Parathyroid adenoma (tissue), 2 donors: Measurements from ENCODE around the gene TXNDC11.

ENCODE experiments used
- H2AFZ ChIP-seq: fragments of 300-600 bp; sonication (generic); one replicate; pipeline ENCODE4 v1.7.0; 2017; ENCODE audit warnings: antibody characterized with exemption, mild to moderate bottlenecking
- H3K27ac ChIP-seq: fragments of 300-600 bp; sonication (generic); one replicate; pipeline ENCODE4 v1.7.0; 2017
- H3K27me3 ChIP-seq: fragments of 300-600 bp; sonication (generic); one replicate; pipeline ENCODE4 v1.7.0; 2017; ENCODE audit warnings: low read length; ENCODE audit not compliant: control insufficient read depth, insufficient read depth
- H3K36me3 ChIP-seq: fragments of 300-600 bp; sonication (generic); one replicate; pipeline ENCODE4 v1.7.0; 2017; ENCODE audit warnings: low read length; ENCODE audit not compliant: control insufficient read depth, insufficient read depth
- H3K4me1 ChIP-seq: fragments of 300-600 bp; sonication (generic); one replicate; pipeline ENCODE4 v1.7.0; 2017; ENCODE audit warnings: control low read depth
- H3K4me2 ChIP-seq: fragments of 300-600 bp; sonication (generic); one replicate; pipeline ENCODE4 v1.7.0; 2017; ENCODE audit warnings: low read length
- H3K4me3 ChIP-seq: fragments of 300-600 bp; sonication (generic); one replicate; pipeline ENCODE4 v1.7.0; 2017; ENCODE audit warnings: low read depth, low read length
- H3K79me2 ChIP-seq: fragments of 300-600 bp; sonication (generic); one replicate; pipeline ENCODE4 v1.7.0; 2017; ENCODE audit warnings: control low read depth
- H3K9ac ChIP-seq: fragments of 300-600 bp; sonication (generic); one replicate; pipeline ENCODE4 v1.7.0; 2017; ENCODE audit warnings: mild to moderate bottlenecking
- H3K9me3 ChIP-seq: fragments of 300-600 bp; sonication (generic); one replicate; pipeline ENCODE4 v1.7.0; 2017; ENCODE audit warnings: low read length; ENCODE audit not compliant: control insufficient read depth
- CTCF ChIP-seq: fragments of 300-600 bp; sonication (generic); IDR thresholded peaks from one replicate; pipeline ENCODE4 v1.7.0; 2017; ENCODE audit warnings: antibody characterized with exemption, mild to moderate bottlenecking
- donor health status: primary hyperparathyroidism.

The TXNDC11 gene

GRCh38 chr16:11684231-11685025 lies 58.2 kb downstream of the TXNDC11 start:
- peaks cover 3% of the 10 kb centered on the region for H3K4me1 ChIP-seq
- peaks cover 8% of the 10 kb centered on the region for H3K79me2 ChIP-seq
- H3K36me3 ChIP-seq: no peaks in the 10 kb centered on the region
- H3K27ac ChIP-seq: no peak overlapping the region
- no peaks in the 10 kb centered on the region for H3K27me3 ChIP-seq
- no peak for TF ChIP-seq CTCF
- no peak overlapping the region for H2AFZ ChIP-seq
- no peak overlapping the region for H3K4me3 ChIP-seq
- no peaks in the 10 kb centered on the region for H3K9me3 ChIP-seq
- no peak overlapping the region for H3K4me2 ChIP-seq
- H3K9ac ChIP-seq: no peak overlapping the region

- no peak for TF ChIP-seq CTCF
- Histone ChIP-seq H3K27ac (no peak overlapping the region), H3K4me2 (no peak overlapping the region), H3K4me3 (no peak overlapping the region), H3K9ac (no peak overlapping the region), H3K4me1 (no peaks in the 10 kb centered on the region), H2AFZ (no peak overlapping the region), H3K36me3 (no peaks in the 10 kb centered on the region), H3K9me3 (no peaks in the 10 kb centered on the region), H3K79me2 (peaks cover 8% of the 10 kb centered on the region), H3K27me3 (no peaks in the 10 kb centered on the region)
Measured at GRCh38 chr16:11683145-11683544, 59.5 kb downstream of the TXNDC11 start.

GRCh38 chr16:11682655-11683096 lies 60.0 kb downstream of the TXNDC11 start:
- no peaks in the 10 kb centered on the region for H3K4me1 ChIP-seq
- H3K27me3 ChIP-seq: no peaks in the 10 kb centered on the region
- H3K4me2 ChIP-seq: no peak overlapping the region
- no peak overlapping the region for H3K9ac ChIP-seq
- no peaks in the 10 kb centered on the region for H3K36me3 ChIP-seq
- H3K27ac ChIP-seq: no peak overlapping the region
- no peaks in the 10 kb centered on the region for H3K9me3 ChIP-seq
- TF ChIP-seq CTCF: no peak
- no peak overlapping the region for H3K4me3 ChIP-seq
- peaks cover 8% of the 10 kb centered on the region for H3K79me2 ChIP-seq
- H2AFZ ChIP-seq: no peak overlapping the region

GRCh38 chr16:11681976-11682654 lies 60.5 kb downstream of the TXNDC11 start:
- no peak overlapping the region for H3K27ac ChIP-seq
- no peak overlapping the region for H3K4me2 ChIP-seq
- no peaks in the 10 kb centered on the region for H3K4me1 ChIP-seq
- no peak overlapping the region for H2AFZ ChIP-seq
- H3K36me3 ChIP-seq: no peaks in the 10 kb centered on the region
- H3K9ac ChIP-seq: no peak overlapping the region
- no peak overlapping the region for H3K4me3 ChIP-seq
- no peak for TF ChIP-seq CTCF
- H3K79me2 ChIP-seq: peaks cover 8% of the 10 kb centered on the region
- H3K27me3 ChIP-seq: no peaks in the 10 kb centered on the region
- H3K9me3 ChIP-seq: no peaks in the 10 kb centered on the region
